GM12878 (cell line): ENCODE measurements around the gene MROH2A. TPM values are rescaled to one million over a fixed set of nuclear protein-coding genes. Genes with fewer than 3 reads are reported as not detected.

ENCODE experiments used
- ATAC-seq: fragments of 200-7000 bp; cut with Tn5 transposase; 3 replicates; pipeline ENCODE4 v1.9.1; 2020; ENCODE audit warnings: mild to moderate bottlenecking, moderate library complexity
- BruUV-seq: library from RNA; stranded (reverse); fragments of 400-500 nt; replicated peaks from 2 replicates; lab custom pipeline; 2021; lab: Mats Ljungman, UMichigan
- CTCF ChIA-PET: fragments of 300-600 bp; sonication (Branson Sonifier 250); formaldehyde crosslinking; extraction: SDS; loops from one replicate; lab custom pipeline; 2021; ENCODE audit warnings: inconsistent platforms; lab: Yijun Ruan, JAX
- POLR2A ChIA-PET: fragments of 350-600 bp; formaldehyde crosslinking; extraction: SDS; loops from one replicate; lab custom pipeline; 2021; ENCODE audit warnings: inconsistent platforms; lab: Charles Lee
- RAD21 ChIA-PET: fragments of 300-600 bp; sonication (Branson Sonifier 250); formaldehyde crosslinking; loops from one replicate; lab custom pipeline; 2023; ENCODE audit warnings: antibody characterized with exemption; ENCODE audit not compliant: unreplicated experiment; lab: Charles Lee
- SMC1A ChIA-PET: fragments of 300-600 bp; sonication (Branson Sonifier 250); formaldehyde crosslinking; loops from one replicate; lab custom pipeline; 2023; ENCODE audit not compliant: unreplicated experiment, uncharacterized antibody; lab: Charles Lee
- DNase-seq: peaks from one replicate; pipeline ENCODE4 v3.0.0-alpha.2; 2011; ENCODE audit warnings: low read depth, low spot score
- FAIRE-seq: peaks from 3 replicates; lab custom pipeline; 2011; peaks lifted over from hg19 to GRCh38; lab: Jason Lieb, UNC
- H2AFZ ChIP-seq: 2 replicates; pipeline ENCODE4 v1.6.0; 2011; ENCODE audit warnings: low read depth, low read length, control low read depth; ENCODE audit not compliant: control insufficient read depth
- H3K27ac ChIP-seq: 2 replicates; pipeline ENCODE4 v1.5.1; 2011; ENCODE audit warnings: control low read depth; ENCODE audit not compliant: control insufficient read depth, insufficient read depth
- H3K27me3 ChIP-seq, 2 experiments: replicated peaks in 1 of 2; 2 replicates each; pipeline versions ENCODE4 v1.6.0 to v1.6.1; 2011; ENCODE audit warnings: low read length in 1 of 2; ENCODE audit not compliant: control insufficient read depth in 2 of 2, insufficient read depth in 2 of 2
- H3K36me3 ChIP-seq, 2 experiments: 2 replicates each; pipeline ENCODE4 v1.5.1; 2011; ENCODE audit warnings: low read length in 1 of 2; ENCODE audit not compliant: control insufficient read depth in 2 of 2, insufficient read depth in 2 of 2
- H3K4me1 ChIP-seq: 2 replicates; pipeline ENCODE4 v1.6.1; 2011; ENCODE audit warnings: mild to moderate bottlenecking, low read length, moderate library complexity, mixed read lengths; ENCODE audit not compliant: control insufficient read depth, insufficient read depth
- H3K4me2 ChIP-seq: 2 replicates; pipeline ENCODE4 v1.6.0; 2011; ENCODE audit warnings: control low read depth; ENCODE audit not compliant: control insufficient read depth, insufficient read depth
- H3K4me3 ChIP-seq: fragments of 200-600 bp; sonication (generic); 2 replicates; pipeline ENCODE4 v1.5.1; 2016
- H3K79me2 ChIP-seq: 2 replicates; pipeline ENCODE4 v1.6.0; 2011; ENCODE audit warnings: low read length; ENCODE audit not compliant: control insufficient read depth, insufficient read depth
- H3K9ac ChIP-seq: 2 replicates; pipeline ENCODE4 v1.8.0; 2011; ENCODE audit warnings: low read length, control low read depth, mixed read lengths; ENCODE audit not compliant: control insufficient read depth, insufficient read depth
- H3K9me3 ChIP-seq: replicated peaks from 3 replicates; pipeline ENCODE4 v1.5.1; 2011; ENCODE audit warnings: mild to moderate bottlenecking, low read length; ENCODE audit not compliant: control insufficient read depth, insufficient read depth
- H4K20me1 ChIP-seq: 2 replicates; pipeline ENCODE4 v1.6.0; 2011; ENCODE audit not compliant: control insufficient read depth, insufficient read depth
- ASH2L ChIP-seq: fragments of 300-600, 200-600 bp; sonication (generic); IDR thresholded peaks from 2 replicates; pipeline ENCODE4 v1.6.1; 2017; ENCODE audit warnings: low read depth, mild to moderate bottlenecking, borderline replicate concordance
- CHD1 ChIP-seq: IDR thresholded peaks from 2 replicates; pipeline ENCODE4 v1.6.1; 2012; ENCODE audit warnings: low read depth, low read length, improper control_type of control experiment
- CREB1 ChIP-seq: IDR thresholded peaks from 2 replicates; pipeline ENCODE4 v1.6.1; 2012; ENCODE audit warnings: low read depth, mild to moderate bottlenecking, inconsistent platforms
- E2F4 ChIP-seq: IDR thresholded peaks from 2 replicates; pipeline ENCODE4 v1.6.1; 2012; ENCODE audit warnings: low read depth, low read length, improper control_type of control experiment
- GABPA ChIP-seq: IDR thresholded peaks from 2 replicates; pipeline ENCODE4 v1.6.1; 2014; ENCODE audit warnings: antibody characterized with exemption, low read depth, mild to moderate bottlenecking, inconsistent platforms
- IKZF1 ChIP-seq: fragments of 450-650 bp; conservative IDR thresholded peaks from 2 replicates; pipeline ENCODE4 v1.6.1; 2017; ENCODE audit warnings: antibody characterized with exemption, mild to moderate bottlenecking
- KLF5 ChIP-seq: fragments of 450-650 bp; IDR thresholded peaks from 2 replicates; pipeline ENCODE4 v1.6.1; 2014; ENCODE audit warnings: mild to moderate bottlenecking; ENCODE audit not compliant: partially characterized antibody
- LARP7 ChIP-seq: fragments of 450-650 bp; IDR thresholded peaks from 2 replicates; pipeline ENCODE4 v1.6.1; 2017; ENCODE audit warnings: mild to moderate bottlenecking
- NBN ChIP-seq: fragments of 450-650 bp; IDR thresholded peaks from 2 replicates; pipeline ENCODE4 v1.6.1; 2016
- NFIC ChIP-seq: IDR thresholded peaks from 2 replicates; pipeline ENCODE4 v1.6.1; 2012; ENCODE audit warnings: low read depth, mild to moderate bottlenecking, inconsistent platforms, low read length, moderate library complexity
- NFXL1 ChIP-seq: fragments of 450-650 bp; IDR thresholded peaks from 2 replicates; pipeline ENCODE4 v1.6.1; 2017; ENCODE audit warnings: antibody characterized with exemption, mild to moderate bottlenecking, borderline replicate concordance
- NR2F1 ChIP-seq: fragments of 450-650 bp; conservative IDR thresholded peaks from 2 replicates; pipeline ENCODE4 v1.6.1; 2017; ENCODE audit warnings: mild to moderate bottlenecking
- SMC3 ChIP-seq: IDR thresholded peaks from 2 replicates; pipeline ENCODE4 v1.6.1; 2011; ENCODE audit warnings: low read length, improper control_type of control experiment, borderline replicate concordance
- SREBF2 ChIP-seq: IDR thresholded peaks from 2 replicates; pipeline ENCODE4 v1.6.1; 2012; ENCODE audit warnings: mild to moderate bottlenecking, low read length
- TAF1 ChIP-seq: IDR thresholded peaks from 2 replicates; pipeline ENCODE4 v1.6.1; 2011; ENCODE audit warnings: mild to moderate bottlenecking, low read depth, low read length, borderline replicate concordance
- USF1 ChIP-seq: IDR thresholded peaks from 2 replicates; pipeline ENCODE4 v1.6.1; 2011; ENCODE audit warnings: borderline replicate concordance, low read depth, mild to moderate bottlenecking, moderate library complexity, mixed read lengths, low read length; ENCODE audit not compliant: insufficient read depth; ENCODE audit errors: extremely low read length
- ZNF274 ChIP-seq: IDR thresholded peaks from one replicate; pipeline ENCODE4 v1.8.0; 2011; ENCODE audit not compliant: insufficient read length, insufficient read depth
- WGBS: methylation state at CpG from one replicate; pipeline ENCODE4 v1.1.6; 2016; ENCODE audit warnings: low lambda C conversion rate; ENCODE audit not compliant: insufficient replicate concordance, insufficient coverage; ENCODE audit errors: missing lambda C conversion rate; 5-methylcytosine and 5-hydroxymethylcytosine counted together
- in situ Hi-C: fragments of 300-500 bp; cut with MboI; formaldehyde crosslinking; loops from 9 replicates; pipeline ENCODE4 v1.14.3; 2018; ENCODE audit warnings: mixed read lengths
- intact Hi-C: fragments of 100-400 bp; cut with micrococcal nuclease; formaldehyde crosslinking; loops from one replicate; pipeline ENCODE4 v1.14.2; 2022; ENCODE audit not compliant: unreplicated experiment
- polyA plus RNA-seq, 11 experiments: library from polyadenylated mRNA; depleted of rRNA in 4 of 11; unstranded in 6 of 11; stranded (reverse) in 5 of 11; fragments of >200 nt; fragmentation: Nextera tagmentation in 4 of 11; fragmentation: Illumina TruSeq in 1 of 11; extraction: Ambion mirVana in 4 of 11; extraction: Trizol in 1 of 11; gene quantifications; 1 replicate in 1 of 11; 2 replicates in 10 of 11; pipeline versions ENCODE4 v1.2.1 to v1.2.3, GENCODE V29; 2011 to 2016; ENCODE audit warnings: inconsistent platforms in 2 of 11, missing spikeins in 2 of 11, low read depth in 1 of 11
- total RNA-seq, 4 experiments: library from RNA; depleted of rRNA in 3 of 4; stranded (reverse); fragments of >200 nt in 3 of 4; fragmentation: Illumina TruSeq in 1 of 4; extraction: Trizol in 1 of 4; gene quantifications; 2 replicates each; pipeline versions ENCODE4 v1.2.1 to v1.2.3, GENCODE V29; 2013 to 2021

MROH2A gene
- total and polyA plus RNA-seq, 10 of the 15 experiments (the other 5 are each of a cell fraction or from before 2014, with no cell fraction given) = not detected

- TF ChIP-seq TAF1 (no peak), LARP7 (no peak)
Measured at GRCh38 chr2:233798335-233799086, 20.4 kb downstream of the MROH2A start (continued).

GRCh38 chr2:233799087-233799665 lies 21.0 kb downstream of the MROH2A start:
- POLR2A ChIA-PET = no interaction called here
- CTCF ChIA-PET = no interaction called here
- H3K4me2 ChIP-seq = no peak overlapping the region
- intact Hi-C loops (no loop called here), in situ Hi-C loops (no loop called here)
- SMC1A ChIA-PET = no interaction called here
- no peaks in the 10 kb centered on the region for H3K4me1 ChIP-seq
- H3K27me3 ChIP-seq = no peaks in the 10 kb centered on the region; a peak in 1 of 4 replicates
- no peaks in the 10 kb centered on the region for H3K36me3 ChIP-seq
- RAD21 ChIA-PET = no interaction called here
- H3K79me2 ChIP-seq = no peaks in the 10 kb centered on the region
- ATAC-seq (no peak), DNase-seq (no peak), FAIRE-seq (no peak)
- H3K27ac ChIP-seq = no peak overlapping the region
- TF ChIP-seq GABPA (no peak), NFIC (no peak), E2F4 (no peak), USF1 (no peak), SREBF2 (no peak), ASH2L (no peak), NR2F1 (no peak), SMC3 (no peak), CHD1 (no peak), KLF5 (no peak), NBN (no peak), IKZF1 (no peak), ZNF274 (no peak), CREB1 (no peak), NFXL1 (no peak)
- WGBS = 25% methylated on average over 7 of the region's 7 CpGs
- no peak overlapping the region for H3K4me3 ChIP-seq
- no TSS peak for BruUV-seq
- no peak overlapping the region for H2AFZ ChIP-seq
- no peak overlapping the region for H3K9ac ChIP-seq
- H3K9me3 ChIP-seq = no peaks in the 10 kb centered on the region
- no peaks in the 10 kb centered on the region for H4K20me1 ChIP-seq
